Neutrophil (primary cell): Measurements from ENCODE around the gene FGB.

Source experiments
- H3K27ac ChIP-seq: fragments of 200-600 bp; sonication (generic); 2 replicates; pipeline ENCODE4 v1.5.1; 2016; ENCODE audit warnings: mild to moderate bottlenecking, moderate library complexity
- H3K27me3 ChIP-seq: fragments of 200-600 bp; sonication (generic); 2 replicates; pipeline ENCODE4 v1.6.0; 2016; ENCODE audit warnings: mild to moderate bottlenecking
- H3K36me3 ChIP-seq: fragments of 200-600 bp; sonication (generic); 2 replicates; pipeline ENCODE4 v1.5.1; 2017
- H3K4me1 ChIP-seq, 2 experiments: fragments of 200-600 bp in 1 of 2; sonication (generic) in 1 of 2; 1 replicate in 1 of 2; 2 replicates in 1 of 2; pipeline versions ENCODE4 v1.5.1 to v1.6.1; 2013 to 2016; ENCODE audit warnings: low read depth in 1 of 2, low read length in 1 of 2, mild to moderate bottlenecking in 1 of 2, moderate library complexity in 1 of 2; ENCODE audit not compliant: control insufficient read depth in 1 of 2, insufficient read depth in 1 of 2
- H3K4me3 ChIP-seq, 2 experiments: fragments of 200-600 bp in 1 of 2; sonication (generic) in 1 of 2; 1 replicate in 1 of 2; 2 replicates in 1 of 2; pipeline ENCODE4 v1.5.1; 2013 to 2016; ENCODE audit warnings: low read depth in 1 of 2, low read length in 1 of 2, mild to moderate bottlenecking in 1 of 2, moderate library complexity in 1 of 2
- H3K9me3 ChIP-seq: fragments of 200-600 bp; sonication (generic); 2 replicates; pipeline ENCODE4 v1.5.1; 2016
- CTCF ChIP-seq: fragments of 200-600 bp; sonication (generic); IDR thresholded peaks from 2 replicates; pipeline ENCODE4 v1.5.1; 2016; ENCODE audit warnings: antibody characterized with exemption

Gene FGB

GRCh38 chr4:154606728-154607723, 44.2 kb downstream of the FGB start:
- Histone ChIP-seq H3K36me3 (no peaks in the 10 kb centered on the region), H3K27me3 (no peaks in the 10 kb centered on the region), H3K4me3 (no peak overlapping the region), H3K27ac (no peak overlapping the region), H3K9me3 (no peaks in the 10 kb centered on the region), H3K4me1 (no peaks in the 10 kb centered on the region)
- no peak for TF ChIP-seq CTCF

GRCh38 chr4:154608361-154609252, 45.8 kb downstream of the FGB start:
- Histone ChIP-seq H3K4me1 (no peaks in the 10 kb centered on the region), H3K27me3 (no peaks in the 10 kb centered on the region), H3K36me3 (no peaks in the 10 kb centered on the region), H3K27ac (no peak overlapping the region), H3K9me3 (no peaks in the 10 kb centered on the region), H3K4me3 (no peak overlapping the region)
- TF ChIP-seq CTCF, result no peak

GRCh38 chr4:154609532-154609931, 46.7 kb downstream of the FGB start:
- H3K4me1 ChIP-seq, result no peaks in the 10 kb centered on the region
- no peak overlapping the region for H3K4me3 ChIP-seq
- H3K36me3 ChIP-seq, result no peaks in the 10 kb centered on the region
- H3K9me3 ChIP-seq, result no peaks in the 10 kb centered on the region
- H3K27ac ChIP-seq, result no peak overlapping the region
- TF ChIP-seq CTCF, result no peak
- H3K27me3 ChIP-seq, result no peaks in the 10 kb centered on the region

GRCh38 chr4:154610582-154610981, 47.8 kb downstream of the FGB start:
- H3K36me3 ChIP-seq, result no peaks in the 10 kb centered on the region
- H3K27me3 ChIP-seq, result no peaks in the 10 kb centered on the region
- H3K4me1 ChIP-seq, result no peaks in the 10 kb centered on the region
- H3K9me3 ChIP-seq, result no peaks in the 10 kb centered on the region
- H3K4me3 ChIP-seq, result no peak overlapping the region
- no peak for TF ChIP-seq CTCF
- H3K27ac ChIP-seq, result no peak overlapping the region

- H3K9me3 ChIP-seq, result no peaks in the 10 kb centered on the region
- H3K27me3 ChIP-seq, result no peaks in the 10 kb centered on the region
- H3K4me1 ChIP-seq, result no peaks in the 10 kb centered on the region
- TF ChIP-seq CTCF, result no peak
- no peak overlapping the region for H3K27ac ChIP-seq
- no peak overlapping the region for H3K4me3 ChIP-seq
- no peaks in the 10 kb centered on the region for H3K36me3 ChIP-seq
Observed at GRCh38 chr4:154611833-154612232, 49.0 kb downstream of the FGB start.
